ENCODE data around the gene IL10RB.
"Not testable (repeated sequence)": the region's sequence is repeated elsewhere in the genome, so short reads cannot be mapped to it uniquely, and the experiment has no call there.

Gene IL10RB

GRCh38 chr21:33234635-33235520, 31.3 kb upstream of the IL10RB start:
- Histone ChIP-seq H3K9ac (ENCODE audit: low read depth, low read length) (no peak overlapping the region), H3K9me3 (ENCODE audit: control insufficient read depth, insufficient read depth, low read length) (peaks cover 27% of the 10 kb centered on the region), H3K27me3 (ENCODE audit: control insufficient read depth, insufficient read depth, low read length) (no peaks in the 10 kb centered on the region), H3K4me3 (ENCODE audit: low read depth, low read length) (no peak overlapping the region), H3K36me3 (ENCODE audit: control insufficient read depth, insufficient read depth, low read length) (peaks cover 3% of the 10 kb centered on the region), H3K4me1 (ENCODE audit: control insufficient read depth, insufficient read depth, low read length) (peaks cover 8% of the 10 kb centered on the region)

- Histone ChIP-seq H3K36me3 (ENCODE audit: control insufficient read depth, insufficient read depth, low read length) (peaks cover 3% of the 10 kb centered on the region), H3K9ac (ENCODE audit: low read depth, low read length) (no peak overlapping the region), H3K4me1 (ENCODE audit: control insufficient read depth, insufficient read depth, low read length) (peaks cover 5% of the 10 kb centered on the region), H3K9me3 (ENCODE audit: control insufficient read depth, insufficient read depth, low read length) (peaks cover 31% of the 10 kb centered on the region), H3K27me3 (ENCODE audit: control insufficient read depth, insufficient read depth, low read length) (no peaks in the 10 kb centered on the region), H3K4me3 (ENCODE audit: low read depth, low read length) (no peak overlapping the region)
These were observed 30.0 kb upstream of the IL10RB start for GRCh38 chr21:33236013-33236686.

- Histone ChIP-seq H3K27me3 (ENCODE audit: control insufficient read depth, insufficient read depth, low read length) (no peaks in the 10 kb centered on the region), H3K9ac (ENCODE audit: low read depth, low read length) (no peak overlapping the region), H3K36me3 (ENCODE audit: control insufficient read depth, insufficient read depth, low read length) (peaks cover 3% of the 10 kb centered on the region), H3K4me3 (ENCODE audit: low read depth, low read length) (no peak overlapping the region), H3K9me3 (ENCODE audit: control insufficient read depth, insufficient read depth, low read length) (peaks cover 31% of the 10 kb centered on the region), H3K4me1 (ENCODE audit: control insufficient read depth, insufficient read depth, low read length) (peaks cover 4% of the 10 kb centered on the region)
These were observed 29.4 kb upstream of the IL10RB start for GRCh38 chr21:33236766-33237165.

- H3K36me3 ChIP-seq (ENCODE audit: control insufficient read depth, insufficient read depth, low read length) = peaks cover 3% of the 10 kb centered on the region
- no peaks in the 10 kb centered on the region for H3K27me3 ChIP-seq (ENCODE audit: control insufficient read depth, insufficient read depth, low read length)
- no peak overlapping the region for H3K9ac ChIP-seq (ENCODE audit: low read depth, low read length)
- H3K4me1 ChIP-seq (ENCODE audit: control insufficient read depth, insufficient read depth, low read length) = peaks cover 4% of the 10 kb centered on the region
- peaks cover 31% of the 10 kb centered on the region for H3K9me3 ChIP-seq (ENCODE audit: control insufficient read depth, insufficient read depth, low read length)
- no peak overlapping the region for H3K4me3 ChIP-seq (ENCODE audit: low read depth, low read length)
These were observed 28.7 kb upstream of the IL10RB start for GRCh38 chr21:33237486-33237885.

- Histone ChIP-seq H3K4me3 (ENCODE audit: low read depth, low read length) (no peak overlapping the region), H3K4me1 (ENCODE audit: control insufficient read depth, insufficient read depth, low read length) (peaks cover 4% of the 10 kb centered on the region), H3K36me3 (ENCODE audit: control insufficient read depth, insufficient read depth, low read length) (peaks cover 3% of the 10 kb centered on the region)
These were observed 28.0 kb upstream of the IL10RB start for GRCh38 chr21:33238146-33238545.

GRCh38 chr21:33238565-33239255, 27.5 kb upstream of the IL10RB start:
- peaks cover 31% of the 10 kb centered on the region for H3K9me3 ChIP-seq (ENCODE audit: control insufficient read depth, insufficient read depth, low read length)
- H3K4me1 ChIP-seq (ENCODE audit: control insufficient read depth, insufficient read depth, low read length) = peaks cover 4% of the 10 kb centered on the region
- peaks cover 3% of the 10 kb centered on the region for H3K36me3 ChIP-seq (ENCODE audit: control insufficient read depth, insufficient read depth, low read length)
- no peak overlapping the region for H3K4me3 ChIP-seq (ENCODE audit: low read depth, low read length)
- no peak overlapping the region for H3K9ac ChIP-seq (ENCODE audit: low read depth, low read length)
- no peaks in the 10 kb centered on the region for H3K27me3 ChIP-seq (ENCODE audit: control insufficient read depth, insufficient read depth, low read length)

More at GRCh38 chr21:33238146-33238545, 28.0 kb upstream of the IL10RB start:
- Histone ChIP-seq H3K9me3 (ENCODE audit: control insufficient read depth, insufficient read depth, low read length) (peaks cover 31% of the 10 kb centered on the region), H3K9ac (ENCODE audit: low read depth, low read length) (no peak overlapping the region), H3K27me3 (ENCODE audit: control insufficient read depth, insufficient read depth, low read length) (no peaks in the 10 kb centered on the region)

GRCh38 chr21:33239559-33240127, 26.5 kb upstream of the IL10RB start:
- H3K27me3 ChIP-seq (ENCODE audit: control insufficient read depth, insufficient read depth, low read length); H3K9ac ChIP-seq (ENCODE audit: low read depth, low read length); H3K4me3 ChIP-seq (ENCODE audit: low read depth, low read length); H3K4me1 ChIP-seq (ENCODE audit: control insufficient read depth, insufficient read depth, low read length); H3K36me3 ChIP-seq (ENCODE audit: control insufficient read depth, insufficient read depth, low read length): not testable (repeated sequence)
- peaks cover 31% of the 10 kb centered on the region for H3K9me3 ChIP-seq (ENCODE audit: control insufficient read depth, insufficient read depth, low read length)

- no peaks in the 10 kb centered on the region for H3K4me1 ChIP-seq (ENCODE audit: control insufficient read depth, insufficient read depth, low read length)
- H3K36me3 ChIP-seq (ENCODE audit: control insufficient read depth, insufficient read depth, low read length) = peaks cover 3% of the 10 kb centered on the region
- no peaks in the 10 kb centered on the region for H3K27me3 ChIP-seq (ENCODE audit: control insufficient read depth, insufficient read depth, low read length)
- H3K9ac ChIP-seq (ENCODE audit: low read depth, low read length) = no peak overlapping the region
- H3K4me3 ChIP-seq (ENCODE audit: low read depth, low read length) = no peak overlapping the region
- H3K9me3 ChIP-seq (ENCODE audit: control insufficient read depth, insufficient read depth, low read length) = peaks cover 31% of the 10 kb centered on the region
These were observed 25.8 kb upstream of the IL10RB start for GRCh38 chr21:33240404-33240803.

GRCh38 chr21:33241846-33242245, 24.3 kb upstream of the IL10RB start:
- Histone ChIP-seq H3K9me3 (ENCODE audit: control insufficient read depth, insufficient read depth, low read length) (peaks cover 24% of the 10 kb centered on the region), H3K9ac (ENCODE audit: low read depth, low read length) (no peak overlapping the region), H3K36me3 (ENCODE audit: control insufficient read depth, insufficient read depth, low read length) (peaks cover 3% of the 10 kb centered on the region), H3K4me3 (ENCODE audit: low read depth, low read length) (no peak overlapping the region), H3K27me3 (ENCODE audit: control insufficient read depth, insufficient read depth, low read length) (no peaks in the 10 kb centered on the region), H3K4me1 (ENCODE audit: control insufficient read depth, insufficient read depth, low read length) (no peaks in the 10 kb centered on the region)

- H3K27me3 ChIP-seq (ENCODE audit: control insufficient read depth, insufficient read depth, low read length); H3K4me3 ChIP-seq (ENCODE audit: low read depth, low read length); H3K4me1 ChIP-seq (ENCODE audit: control insufficient read depth, insufficient read depth, low read length); H3K9ac ChIP-seq (ENCODE audit: low read depth, low read length); H3K36me3 ChIP-seq (ENCODE audit: control insufficient read depth, insufficient read depth, low read length): not testable (repeated sequence)
- peaks cover 18% of the 10 kb centered on the region for H3K9me3 ChIP-seq (ENCODE audit: control insufficient read depth, insufficient read depth, low read length)
These were observed 23.3 kb upstream of the IL10RB start for GRCh38 chr21:33242846-33243245.

- peaks cover 5% of the 10 kb centered on the region for H3K9me3 ChIP-seq (ENCODE audit: control insufficient read depth, insufficient read depth, low read length)
- H3K4me3 ChIP-seq (ENCODE audit: low read depth, low read length) = no peak overlapping the region
- H3K36me3 ChIP-seq (ENCODE audit: control insufficient read depth, insufficient read depth, low read length) = no peaks in the 10 kb centered on the region
- no peak overlapping the region for H3K9ac ChIP-seq (ENCODE audit: low read depth, low read length)
- no peaks in the 10 kb centered on the region for H3K4me1 ChIP-seq (ENCODE audit: control insufficient read depth, insufficient read depth, low read length)
- no peaks in the 10 kb centered on the region for H3K27me3 ChIP-seq (ENCODE audit: control insufficient read depth, insufficient read depth, low read length)
These were observed 21.9 kb upstream of the IL10RB start for GRCh38 chr21:33244082-33244778.
